Measurements from ENCODE around the gene GLIPR2. TPM values are rescaled to one million over a fixed set of nuclear protein-coding genes. Genes with fewer than 3 reads are reported as not detected.
A peak's percentile ranks its signal among the peaks of the same experiment; 100 is the strongest.

The GLIPR2 gene
- total RNA-seq, 1 experiment from 2014 or later: 1.6 TPM

DNA sequence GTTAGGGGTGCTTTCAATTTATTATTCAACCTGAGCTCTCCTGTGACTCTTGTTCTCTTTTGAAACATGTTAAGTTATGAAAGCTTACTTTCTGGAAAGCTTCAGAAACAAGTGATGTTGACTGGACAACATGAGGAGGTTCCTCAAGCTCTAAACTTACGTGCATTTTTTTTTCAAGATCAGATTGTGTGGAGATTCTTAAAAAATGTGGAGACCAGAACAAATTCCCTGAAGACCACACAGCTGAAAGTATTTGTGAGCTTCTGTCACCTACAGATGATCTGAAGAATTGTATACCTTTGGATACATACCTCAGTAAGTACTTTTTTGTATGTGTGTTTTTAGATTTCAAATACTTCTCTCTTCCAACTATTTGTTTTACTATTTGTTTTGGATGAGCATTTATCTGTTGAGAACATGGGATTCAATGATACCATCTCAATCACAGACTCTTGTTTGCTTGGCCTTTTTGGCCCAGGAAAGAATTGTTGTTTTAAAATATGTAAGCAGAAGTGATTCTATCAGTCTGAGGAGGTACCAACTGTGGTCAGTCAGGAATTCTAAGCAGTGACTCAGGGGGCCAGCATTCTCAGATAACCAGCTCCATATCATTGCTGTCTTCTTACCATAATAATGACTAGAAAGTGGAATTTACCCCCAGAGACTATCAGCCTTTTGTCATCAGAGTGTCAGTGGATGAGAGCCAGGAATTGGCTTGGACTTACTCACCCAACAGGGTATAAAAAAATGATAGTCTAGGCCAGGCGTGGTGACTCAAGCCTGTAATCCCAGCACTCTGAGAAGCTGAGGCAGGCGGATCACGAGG, 34.4 kb upstream of the GLIPR2 start:
- intact Hi-C loops (cut with micrococcal nuclease; ENCODE audit: unreplicated experiment): loop anchor here (10.0 kb wide), 1 partner anchor 97 kb away; no protein-coding TSS in a partner anchor
- no peaks in the 10 kb centered on the region for H3K9me3 Mint-ChIP-seq (ENCODE audit: unreplicated experiment)
- BruUV-seq (replicated peaks): no TSS peak
- no peak for TF ChIP-seq CTCF (IDR thresholded peaks at IDR 0.05; ENCODE audit: insufficient read depth in 1 of 2, low read depth in 1 of 2, low read length in 1 of 2, severe bottlenecking in 1 of 2, unreplicated experiment in 1 of 2)
- H3K4me1 ChIP-seq: peaks cover 38% of the 10 kb centered on the region
- ChIA-PET POLR2A (interaction anchor here (1.7 kb wide), 1 partner anchor 88 kb away, joined by 9 read pairs; no protein-coding TSS in a partner anchor), CTCF (interaction anchor here (1.2 to 1.5 kb wide), 5 partner anchors 9 to 78 kb away, joined by 3 to 8 read pairs (median 4); no protein-coding TSS in a partner anchor)
- peaks cover 12% of the 10 kb centered on the region for H3K36me3 Mint-ChIP-seq (ENCODE audit: insufficient read depth, unreplicated experiment)
- H3K4me3 ChIP-seq (ENCODE audit: low read depth, low read length): no peak overlapping the region
- H3K4me1 Mint-ChIP-seq (ENCODE audit: low read depth, unreplicated experiment): peaks cover 28% of the 10 kb centered on the region
- no peaks in the 10 kb centered on the region for H3K9me3 ChIP-seq
- peak; percentile 58 to 74 for DNase-seq
- no peaks in the 10 kb centered on the region for H3K36me3 ChIP-seq (ENCODE audit: control insufficient read depth, insufficient read depth, low read length)
- no peaks in the 10 kb centered on the region for H3K27me3 ChIP-seq (replicated peaks; ENCODE audit: control insufficient read depth, insufficient read depth, low read length)
- H3K27me3 Mint-ChIP-seq (ENCODE audit: insufficient read depth, unreplicated experiment): no peaks in the 10 kb centered on the region
- no peak overlapping the region for H3K4me3 Mint-ChIP-seq (ENCODE audit: unreplicated experiment)
- peak overlapping the region; percentile 89 for H3K27ac Mint-ChIP-seq (ENCODE audit: unreplicated experiment)

DNA sequence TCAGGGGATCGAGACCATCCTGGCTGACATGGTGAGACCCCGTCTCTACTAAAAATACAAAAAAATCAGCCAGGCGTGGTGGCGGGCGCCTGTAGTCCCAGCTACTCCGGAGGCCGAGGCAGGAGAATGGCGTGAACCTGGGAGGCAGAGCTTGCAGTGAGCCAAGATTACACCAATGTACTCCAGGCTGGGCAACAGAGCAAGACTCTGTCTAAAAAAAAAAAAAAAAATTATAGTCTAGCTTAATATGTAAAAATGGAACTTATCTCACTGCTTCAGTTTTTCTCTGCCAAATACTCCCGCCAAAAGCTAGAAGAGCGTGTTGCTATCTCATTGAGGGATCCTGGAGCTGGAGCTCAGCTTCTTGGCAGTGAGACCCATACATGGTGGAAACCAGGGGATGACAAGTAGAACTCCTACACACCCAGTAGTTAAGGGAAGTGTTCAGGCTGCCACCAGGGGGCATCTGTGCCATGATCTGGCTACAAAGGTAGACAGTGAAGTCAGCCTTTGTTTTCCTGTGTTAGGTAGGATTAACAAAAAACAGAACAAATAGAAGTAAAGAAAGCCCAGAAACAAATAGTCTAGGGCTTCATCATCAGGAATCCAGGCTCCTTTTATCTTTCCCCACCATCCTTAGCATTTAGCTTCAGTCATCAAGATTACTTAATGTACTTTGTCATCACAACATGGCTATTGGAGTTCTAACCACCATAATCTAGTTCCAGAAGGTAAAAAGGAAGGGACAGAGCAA, 33.6 kb upstream of the GLIPR2 start:
- peaks cover 38% of the 10 kb centered on the region for H3K4me1 ChIP-seq
- H3K9me3 Mint-ChIP-seq (ENCODE audit: unreplicated experiment): no peaks in the 10 kb centered on the region
- no peaks in the 10 kb centered on the region for H3K27me3 Mint-ChIP-seq (ENCODE audit: insufficient read depth, unreplicated experiment)
- peak overlapping the region; percentile 89 for H3K27ac Mint-ChIP-seq (ENCODE audit: unreplicated experiment)
- no peak overlapping the region for H3K4me3 ChIP-seq (ENCODE audit: low read depth, low read length)
- peak; percentile 80 to 81 for DNase-seq
- H3K27me3 ChIP-seq (replicated peaks; ENCODE audit: control insufficient read depth, insufficient read depth, low read length): no peaks in the 10 kb centered on the region
- no TSS peak for BruUV-seq (replicated peaks)
- H3K36me3 ChIP-seq (ENCODE audit: control insufficient read depth, insufficient read depth, low read length): no peaks in the 10 kb centered on the region
- ChIA-PET POLR2A (interaction anchor here (1.7 kb wide), 1 partner anchor 87 kb away, joined by 9 read pairs; no protein-coding TSS in a partner anchor), CTCF (interaction anchor here (0.6 to 1.5 kb wide), 7 partner anchors 8 to 87 kb away, joined by 3 to 8 read pairs (median 4); no protein-coding TSS in a partner anchor)
- peaks cover 12% of the 10 kb centered on the region for H3K36me3 Mint-ChIP-seq (ENCODE audit: insufficient read depth, unreplicated experiment)
- intact Hi-C loops (cut with micrococcal nuclease; ENCODE audit: unreplicated experiment): loop anchor here (1.0 to 10.0 kb wide), 2 partner anchors 63 to 98 kb away; no protein-coding TSS in a partner anchor
- H3K4me1 Mint-ChIP-seq (ENCODE audit: low read depth, unreplicated experiment): peaks cover 28% of the 10 kb centered on the region
- no peak overlapping the region for H3K4me3 Mint-ChIP-seq (ENCODE audit: unreplicated experiment)
- TF ChIP-seq CTCF (IDR thresholded peaks at IDR 0.05; ENCODE audit: insufficient read depth in 1 of 2, low read depth in 1 of 2, low read length in 1 of 2, severe bottlenecking in 1 of 2, unreplicated experiment in 1 of 2): peak; percentile 74 to 78
- no peaks in the 10 kb centered on the region for H3K9me3 ChIP-seq

- intact Hi-C loops (cut with micrococcal nuclease; ENCODE audit: unreplicated experiment): loop anchor here (10.0 kb wide), 1 partner anchor 104 kb away; no protein-coding TSS in a partner anchor
- H3K4me3 ChIP-seq (ENCODE audit: low read depth, low read length): no peak overlapping the region
- no peak for TF ChIP-seq CTCF (IDR thresholded peaks at IDR 0.05; ENCODE audit: insufficient read depth in 1 of 2, low read depth in 1 of 2, low read length in 1 of 2, severe bottlenecking in 1 of 2, unreplicated experiment in 1 of 2)
- H3K27me3 Mint-ChIP-seq (ENCODE audit: insufficient read depth, unreplicated experiment): no peaks in the 10 kb centered on the region
- no peak for DNase-seq
- H3K9me3 Mint-ChIP-seq (ENCODE audit: unreplicated experiment): no peaks in the 10 kb centered on the region
- ChIA-PET CTCF (no interaction called here), POLR2A (no interaction called here)
- no peaks in the 10 kb centered on the region for H3K27me3 ChIP-seq (replicated peaks; ENCODE audit: control insufficient read depth, insufficient read depth, low read length)
- no TSS peak for BruUV-seq (replicated peaks)
- no peaks in the 10 kb centered on the region for H3K4me1 ChIP-seq
- H3K36me3 ChIP-seq (ENCODE audit: control insufficient read depth, insufficient read depth, low read length): no peaks in the 10 kb centered on the region
- no peaks in the 10 kb centered on the region for H3K9me3 ChIP-seq
- no peak overlapping the region for H3K27ac Mint-ChIP-seq (ENCODE audit: unreplicated experiment)
- no peaks in the 10 kb centered on the region for H3K4me1 Mint-ChIP-seq (ENCODE audit: low read depth, unreplicated experiment)
- no peaks in the 10 kb centered on the region for H3K36me3 Mint-ChIP-seq (ENCODE audit: insufficient read depth, unreplicated experiment)
- H3K4me3 Mint-ChIP-seq (ENCODE audit: unreplicated experiment): no peak overlapping the region
Measured at GRCh38 chr9:36109071-36109470, 27.5 kb upstream of the GLIPR2 start.

Measured in Caco-2 (cell line).